ENCODE measurements around the gene ANKRD31. TPM values are rescaled to one million over a fixed set of nuclear protein-coding genes. Genes with fewer than 3 reads are reported as not detected.

ANKRD31 gene
- total RNA-seq, 1 experiment from 2014 or later: 0.11 TPM

GRCh38 chr5:75042522-75042921 is 194.2 kb downstream of the ANKRD31 start:
- DNase-seq (ENCODE audit: low read depth): no peak

DNA sequence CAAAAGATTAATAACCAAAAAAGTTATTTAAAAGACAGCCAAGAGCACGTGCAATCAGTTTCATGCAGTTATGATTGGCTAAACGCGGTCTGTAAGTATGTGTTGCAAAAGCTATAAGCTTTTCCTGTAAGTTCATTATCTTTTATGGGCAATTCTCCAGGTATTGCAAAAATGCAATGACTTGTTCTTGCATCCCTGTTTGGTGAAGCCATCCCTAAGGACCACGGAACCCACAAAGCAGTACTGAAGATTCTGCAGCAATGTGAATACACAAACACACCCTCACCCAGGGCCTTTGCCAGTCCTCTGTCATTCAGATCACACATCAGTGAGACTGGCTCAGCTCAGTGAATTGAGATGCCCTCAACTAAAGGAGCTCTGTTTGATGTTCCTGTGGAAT is 195.7 kb downstream of the ANKRD31 start:
- DNase-seq (ENCODE audit: low read depth): no peak

DNA sequence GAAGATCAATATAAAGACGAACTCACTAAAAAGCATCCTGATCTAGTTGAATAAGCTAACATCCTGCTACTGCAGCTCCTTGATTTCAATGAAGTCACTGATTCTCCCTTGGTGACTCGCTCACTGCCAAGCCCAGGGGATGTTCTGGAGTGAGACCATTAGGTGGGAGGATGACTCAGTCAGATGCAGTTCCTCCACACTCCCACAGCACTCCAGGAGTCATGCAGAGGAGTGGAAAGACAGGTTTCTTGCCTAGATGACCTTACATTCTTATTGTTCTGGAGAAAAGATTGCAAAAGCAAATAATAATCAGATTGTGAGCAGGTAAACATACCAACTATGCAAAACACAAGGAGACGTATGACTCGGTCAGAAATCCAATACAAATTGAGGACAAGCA is 199.6 kb downstream of the ANKRD31 start:
- peak; percentile 88 for DNase-seq (ENCODE audit: low read depth)

- DNase-seq (ENCODE audit: low read depth): no peak
These were observed 202.4 kb downstream of the ANKRD31 start for GRCh38 chr5:75034137-75034739.

DNA sequence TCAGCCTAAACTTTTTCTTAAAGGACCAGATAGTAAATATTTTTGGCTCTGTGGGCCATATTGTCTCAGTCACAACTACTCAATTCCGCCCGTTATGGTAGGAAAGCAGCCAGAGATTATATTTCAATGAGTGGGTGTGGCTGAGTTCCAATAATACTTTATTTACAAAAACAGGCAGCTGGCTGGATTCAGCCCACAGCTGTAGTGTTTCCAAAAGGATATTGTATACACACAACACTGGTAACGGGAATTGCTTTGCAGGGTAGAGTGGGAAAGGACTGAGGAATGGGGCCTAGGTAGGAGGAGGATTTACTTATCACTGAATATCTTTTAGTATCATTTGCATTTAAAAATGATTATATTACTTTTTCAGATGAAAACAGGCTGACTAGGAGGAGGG is 205.3 kb downstream of the ANKRD31 start:
- DNase-seq (ENCODE audit: low read depth): no peak

GRCh38 chr5:75028090-75028489 is 208.6 kb downstream of the ANKRD31 start:
- DNase-seq (ENCODE audit: low read depth): no peak

- DNase-seq (ENCODE audit: low read depth): no peak
These were observed 213.1 kb downstream of the ANKRD31 start for GRCh38 chr5:75023368-75024159.

GRCh38 chr5:75021800-75022199 is 214.9 kb downstream of the ANKRD31 start:
- DNase-seq (ENCODE audit: low read depth): no peak

GRCh38 chr5:75021219-75021618 is 215.5 kb downstream of the ANKRD31 start:
- peak; percentile 15 for DNase-seq (ENCODE audit: low read depth)

DNA sequence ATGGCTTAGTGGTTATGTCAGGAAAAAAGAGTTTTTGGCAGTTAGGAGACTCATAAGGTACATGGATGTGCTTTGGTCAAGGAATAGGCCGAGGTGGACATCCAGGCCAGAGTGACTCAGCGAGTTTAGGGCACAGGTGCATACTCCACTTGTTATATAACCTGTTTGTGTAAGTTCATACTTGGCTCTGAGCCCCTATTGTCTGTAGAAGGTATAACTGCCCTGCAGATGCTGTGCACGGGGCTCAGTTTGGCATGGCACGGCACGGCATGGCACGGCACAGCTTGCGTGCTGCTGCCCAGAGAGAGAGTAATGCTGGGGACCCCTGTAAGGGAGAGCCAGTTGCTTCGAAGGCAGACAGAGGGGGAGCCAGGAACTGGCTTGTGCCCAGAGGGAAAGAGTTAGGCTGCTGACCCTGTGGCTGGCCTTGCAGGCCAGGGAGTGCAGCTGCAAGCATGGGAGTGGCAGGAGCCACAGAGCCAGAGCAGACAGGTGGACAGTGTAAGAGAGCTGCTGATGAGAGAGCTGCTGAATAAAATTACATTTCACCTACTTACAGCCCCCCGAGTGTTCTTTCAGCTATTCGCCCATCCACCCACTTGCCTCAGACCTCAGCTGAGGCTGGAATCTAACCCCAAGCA is 216.5 kb downstream of the ANKRD31 start:
- DNase-seq (ENCODE audit: low read depth): no peak

DNA sequence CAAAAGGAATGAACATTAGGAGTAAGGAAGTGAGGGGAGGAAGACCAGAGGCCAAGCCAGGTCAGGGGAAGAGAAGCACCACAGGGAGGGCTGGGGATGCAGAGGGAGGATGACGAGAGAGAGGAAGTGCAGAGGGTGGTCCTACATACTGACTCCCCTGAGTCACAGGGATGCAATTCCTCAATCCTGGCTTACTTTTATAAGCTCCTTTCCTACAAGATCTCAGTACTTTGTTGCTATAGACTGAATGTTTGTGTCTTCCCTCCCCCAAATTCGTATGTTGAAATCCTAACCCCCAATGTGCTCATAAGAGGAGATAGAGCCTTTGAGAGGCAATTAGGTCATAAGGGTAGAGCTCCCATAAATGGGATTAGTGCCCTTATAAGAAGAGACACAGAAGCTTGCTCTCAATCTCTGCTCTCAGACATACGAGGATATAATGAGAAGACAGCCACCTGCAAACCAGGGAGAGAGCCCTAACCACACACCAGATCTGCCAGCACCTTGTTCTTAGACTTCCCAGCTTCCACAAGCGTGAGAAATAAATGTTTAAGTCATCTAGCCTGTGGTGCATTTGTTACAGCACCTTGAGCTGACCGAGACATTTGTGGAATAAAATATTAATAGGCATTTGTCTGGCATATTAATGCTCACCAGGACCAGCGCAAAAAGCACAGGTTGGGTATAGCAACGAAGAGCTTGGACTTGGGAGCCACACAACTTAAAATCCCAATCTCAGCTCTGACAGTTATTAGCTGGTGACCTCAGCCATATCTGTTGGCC is 217.7 kb downstream of the ANKRD31 start:
- peak; percentile 13 for DNase-seq (ENCODE audit: low read depth)

Other genes starting within 250 kb of the ANKRD31 start
- 1.7 and 1.9 TPM in 2 replicates for gene GCNT4, start 184.3 kb downstream of the ANKRD31 start, total RNA-seq (2014; rRNA removed; shearing (Covaris generic))
- gene HMGCR, start 100.3 kb upstream of the ANKRD31 start, total RNA-seq (2014; rRNA removed; shearing (Covaris generic)): 52.5 and 62.3 TPM in 2 replicates

Data from Daoy (cell line).